ENCODE measurements around the gene RAPGEF4.

The RAPGEF4 gene

DNA sequence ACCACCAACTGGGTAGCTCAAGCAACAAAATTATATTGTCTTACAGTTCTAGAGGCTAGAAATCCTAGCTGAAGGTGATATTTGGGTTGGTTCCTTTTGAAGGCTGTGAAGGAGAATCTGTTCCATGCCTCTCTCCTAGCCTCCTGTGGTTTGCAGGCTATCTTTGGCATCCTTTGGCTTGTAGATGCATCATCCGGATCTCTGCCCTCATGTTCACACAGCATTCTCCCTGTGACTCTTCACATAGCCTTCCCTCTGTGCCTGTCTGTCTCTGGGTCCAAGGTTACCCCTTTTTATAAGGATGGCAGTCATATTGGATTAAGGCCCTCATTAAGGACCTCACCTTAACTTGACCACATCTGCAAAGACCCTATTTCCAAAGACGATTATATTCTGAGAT, 261.4 kb downstream of the RAPGEF4 start:
- no peak for DNase-seq (ENCODE audit: low read depth in 2 of 2)

DNA sequence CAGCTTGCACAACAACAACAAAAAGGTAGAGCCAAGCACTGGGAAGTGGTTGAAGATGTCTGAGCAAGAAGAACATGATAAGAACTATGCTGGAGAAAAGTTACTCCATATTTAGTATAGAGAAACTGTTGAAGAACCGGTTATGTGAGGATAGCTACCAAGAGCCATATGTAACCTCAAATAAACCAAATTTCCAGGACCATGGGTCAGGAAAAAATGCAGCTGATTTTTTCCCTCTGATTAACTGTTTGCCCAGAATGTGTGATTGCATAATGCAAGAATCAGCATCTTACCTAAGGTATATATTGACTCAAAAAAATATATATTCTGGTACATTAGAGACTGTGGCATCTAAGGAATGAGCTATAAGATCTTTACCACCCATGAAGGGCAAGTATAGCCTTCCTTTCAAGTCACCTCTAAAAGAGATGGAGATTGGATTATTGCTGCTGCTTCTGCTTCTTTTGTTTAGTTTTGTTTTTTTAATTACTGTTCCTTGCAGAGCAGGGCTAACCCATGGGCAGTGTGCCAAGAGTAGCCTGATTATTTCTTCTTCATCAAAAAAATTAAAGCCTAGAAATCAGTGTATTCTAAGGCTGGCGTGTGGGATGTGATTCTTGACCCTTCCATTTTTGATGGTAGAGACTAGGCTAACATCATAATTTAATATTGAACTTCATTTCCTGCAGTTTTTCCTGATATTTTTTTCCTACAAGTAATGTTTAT, 263.1 kb downstream of the RAPGEF4 start:
- DNase-seq (ENCODE audit: low read depth in 2 of 2), result peak; percentile 31 to 35

DNA sequence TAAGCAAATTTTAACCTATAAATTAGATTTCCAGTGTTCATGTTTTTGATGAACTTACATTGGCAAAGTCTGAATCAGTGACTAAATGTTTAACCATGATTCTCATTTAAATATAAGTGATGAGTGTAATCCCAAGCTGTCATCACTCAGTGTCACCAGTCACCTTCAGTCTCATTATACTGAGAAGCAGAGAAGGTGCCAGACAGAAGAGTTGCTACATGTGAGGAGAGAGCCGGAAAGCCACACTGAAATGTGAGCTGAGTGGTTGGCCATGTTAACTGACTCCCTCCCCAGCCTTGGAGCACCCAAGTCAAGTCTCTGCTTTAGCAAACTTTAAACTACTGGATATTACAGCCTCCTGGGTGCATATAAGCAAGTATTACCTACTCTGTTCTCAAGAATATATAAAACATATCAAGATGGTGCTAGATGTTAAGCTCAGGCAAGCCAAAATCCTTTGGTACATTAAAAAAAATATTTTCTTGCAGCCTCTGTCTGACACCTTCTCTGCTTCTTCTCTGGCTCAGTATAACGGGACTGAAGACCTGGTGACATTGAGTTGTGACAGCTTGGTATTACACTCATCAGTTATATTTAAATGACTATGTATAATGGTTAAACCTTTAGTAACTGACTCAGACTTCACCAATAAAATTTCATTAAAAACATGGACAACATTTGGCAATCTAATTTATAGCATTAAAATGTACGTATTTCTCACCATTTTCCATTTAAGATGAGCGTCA, 264.2 kb downstream of the RAPGEF4 start:
- DNase-seq (ENCODE audit: low read depth in 2 of 2), result peak; percentile 37 to 47

DNA sequence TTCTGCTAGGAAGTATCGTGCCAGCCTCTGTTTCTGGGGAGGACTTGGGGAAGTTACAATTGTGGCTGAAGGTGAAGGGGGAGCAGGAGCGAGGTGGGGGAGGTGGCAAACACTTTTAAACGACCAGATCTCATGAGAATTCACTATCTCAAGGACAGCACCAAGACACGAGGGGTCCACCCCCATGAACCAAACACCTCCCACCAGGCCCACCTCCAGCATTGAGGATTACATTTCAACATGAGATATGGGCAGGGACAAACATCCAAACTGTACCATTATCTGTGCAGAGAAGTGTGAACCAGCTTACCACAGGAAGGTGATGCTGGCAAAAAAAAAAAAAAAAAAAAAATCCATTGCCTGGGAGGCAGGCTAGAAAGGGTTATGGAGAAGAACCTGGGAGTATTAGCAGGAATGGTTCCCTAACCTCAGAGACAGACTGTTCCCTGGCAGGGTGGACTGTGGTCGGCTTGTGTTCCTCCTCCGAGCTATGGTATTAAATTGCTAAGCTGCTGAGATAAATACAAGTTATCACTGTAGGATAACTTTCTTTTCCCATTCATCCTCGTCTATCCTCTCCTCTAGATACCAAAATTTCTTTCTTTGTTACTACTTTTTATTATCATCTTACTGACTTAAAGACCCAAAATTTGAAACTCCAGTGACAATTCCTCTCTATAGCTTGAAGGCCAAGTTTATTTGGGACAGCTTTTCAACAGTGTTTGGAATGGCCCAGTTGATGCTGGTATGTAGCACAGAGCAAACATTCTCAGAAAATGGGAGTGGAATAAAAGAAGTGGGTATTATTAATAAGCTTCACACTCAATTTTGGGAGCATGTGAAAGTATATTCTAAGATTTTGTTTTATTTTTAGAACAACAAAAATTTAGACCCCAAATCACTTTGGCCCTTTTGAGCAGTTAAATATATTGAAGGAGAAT, 266.3 kb downstream of the RAPGEF4 start:
- no peak for DNase-seq (ENCODE audit: low read depth in 2 of 2)

DNA sequence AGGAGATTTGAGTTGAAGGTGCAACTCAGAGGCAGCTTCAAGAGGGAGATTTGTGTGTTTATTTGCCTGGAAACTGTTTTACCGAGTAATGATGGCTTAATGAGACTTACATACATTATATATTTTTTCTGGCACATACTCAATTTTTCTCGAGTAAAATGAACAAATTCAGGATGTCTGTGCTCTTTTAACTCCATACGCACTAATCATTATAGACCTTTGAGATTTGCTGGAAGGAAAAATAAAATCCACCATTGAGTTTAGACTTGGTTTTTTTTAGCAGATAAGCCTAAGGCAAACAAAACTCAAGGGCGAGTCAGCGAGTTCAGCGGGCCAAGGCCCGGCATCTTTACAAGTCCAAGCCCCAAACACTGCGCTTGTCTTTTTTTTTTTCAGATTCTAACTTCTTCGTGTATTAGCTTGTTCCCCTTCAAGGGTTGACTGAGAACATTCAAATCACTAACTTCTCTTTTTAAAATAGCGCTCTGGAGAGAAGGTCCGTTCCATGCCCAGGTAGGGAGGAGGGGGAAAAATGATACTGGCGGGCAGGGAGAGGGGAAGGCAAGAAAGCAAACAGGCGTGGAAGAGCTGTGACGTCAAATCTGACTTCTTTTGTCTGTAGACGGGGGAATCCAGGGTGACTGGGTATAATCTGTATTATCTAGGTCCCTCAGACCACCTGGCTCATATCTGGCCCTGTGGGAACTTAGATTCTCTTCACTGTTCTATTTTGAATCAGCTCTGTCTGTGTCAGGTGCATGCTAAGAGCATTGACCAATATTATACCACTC, 267.3 kb downstream of the RAPGEF4 start:
- no peak for DNase-seq (ENCODE audit: low read depth in 2 of 2)

DNA sequence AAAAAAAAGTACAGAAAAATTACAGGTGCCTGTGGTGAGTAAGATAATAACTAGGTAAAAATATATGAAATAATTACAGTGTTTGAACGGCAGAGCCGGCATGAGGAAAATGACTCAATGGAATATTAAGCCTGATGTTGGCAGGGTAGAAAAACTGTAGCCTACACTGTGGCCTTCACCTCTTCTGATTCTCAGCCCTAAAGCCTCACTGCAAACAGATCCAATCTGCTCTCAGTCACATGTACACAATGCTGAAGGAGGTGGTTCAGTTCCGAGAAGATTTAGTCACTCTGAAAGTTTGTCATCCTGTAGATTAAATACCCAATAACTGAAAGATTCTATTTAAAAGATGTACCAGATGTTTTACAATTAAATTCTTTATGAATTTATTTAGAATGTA, 273.1 kb downstream of the RAPGEF4 start:
- DNase-seq (ENCODE audit: low read depth in 2 of 2), result no peak

DNA sequence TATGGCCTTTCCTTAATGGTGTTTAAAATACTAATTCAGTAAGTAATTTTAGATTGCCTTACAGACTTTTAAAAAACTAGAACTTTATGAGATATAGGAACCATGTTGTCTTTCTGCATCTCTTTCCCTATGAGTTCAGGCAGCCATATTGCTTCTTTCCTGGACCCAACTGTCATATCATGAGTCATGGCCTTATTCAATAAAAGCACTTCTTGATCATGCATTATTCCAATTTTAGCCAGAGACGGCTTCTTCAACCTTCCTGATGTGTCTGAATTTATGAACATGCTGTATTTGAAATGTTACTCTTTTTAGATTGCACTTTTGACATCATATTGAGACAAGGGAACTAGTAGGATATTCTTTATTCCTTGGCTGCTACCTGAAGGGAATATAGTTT, 274.6 kb downstream of the RAPGEF4 start:
- DNase-seq (ENCODE audit: low read depth in 2 of 2), result no peak

DNA sequence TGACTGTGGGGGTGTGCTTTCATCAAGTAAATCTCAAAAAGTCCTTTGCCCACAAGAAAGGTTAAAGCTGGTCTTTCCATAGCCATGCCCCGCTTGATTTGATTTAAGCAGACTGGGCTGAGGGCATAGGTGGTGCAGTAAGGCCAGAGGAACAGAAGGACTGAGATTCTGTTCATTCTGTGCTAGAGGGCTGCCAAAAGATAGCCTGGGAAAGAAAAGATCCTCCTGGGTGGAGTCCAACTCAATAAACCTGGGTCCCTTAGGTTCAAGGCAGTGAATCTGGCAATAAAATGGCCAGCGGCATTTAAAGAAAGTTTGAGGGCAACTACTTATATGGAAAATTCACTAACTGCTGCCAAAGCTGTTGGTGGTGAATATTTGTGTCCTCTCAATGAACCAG, 280.8 kb downstream of the RAPGEF4 start:
- no peak for DNase-seq (ENCODE audit: low read depth in 2 of 2)

DNA sequence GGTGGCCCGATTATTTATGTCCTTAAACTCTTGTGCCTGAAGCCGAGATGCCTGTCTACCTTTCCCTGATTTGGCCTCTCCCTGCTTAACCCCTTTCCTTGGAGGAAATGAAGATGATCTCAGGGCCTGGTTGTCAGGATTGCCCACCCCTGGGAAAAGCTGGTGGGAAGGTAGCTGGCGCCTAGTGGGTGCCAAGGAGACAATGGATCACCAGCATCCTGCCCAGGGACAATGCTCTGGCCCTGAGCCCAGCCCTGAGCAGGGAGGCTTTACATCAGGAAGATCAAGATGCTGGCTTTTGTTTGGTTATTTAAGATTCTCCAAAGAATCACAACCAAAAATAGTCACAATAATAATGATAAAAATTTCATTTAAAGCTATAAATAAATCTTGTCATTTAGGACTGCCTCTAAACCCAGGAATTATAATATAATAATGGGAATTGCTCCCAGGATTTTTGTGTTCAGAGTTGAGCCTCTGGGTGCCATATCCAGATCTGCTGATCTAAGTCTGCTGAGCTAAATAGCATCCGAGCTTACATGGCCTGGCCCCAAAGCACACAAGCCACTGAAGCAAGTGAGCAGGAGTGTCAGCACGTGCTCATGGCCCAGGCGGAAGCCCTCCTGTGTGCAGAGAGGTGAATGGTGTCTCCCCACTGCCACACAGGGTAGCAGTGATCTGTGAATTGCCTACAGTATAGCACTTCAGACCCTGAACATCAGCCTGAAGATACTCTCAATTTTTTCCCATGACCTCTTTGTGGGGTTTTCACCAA, 282.2 kb downstream of the RAPGEF4 start:
- DNase-seq (ENCODE audit: low read depth in 2 of 2), result no peak

DNA sequence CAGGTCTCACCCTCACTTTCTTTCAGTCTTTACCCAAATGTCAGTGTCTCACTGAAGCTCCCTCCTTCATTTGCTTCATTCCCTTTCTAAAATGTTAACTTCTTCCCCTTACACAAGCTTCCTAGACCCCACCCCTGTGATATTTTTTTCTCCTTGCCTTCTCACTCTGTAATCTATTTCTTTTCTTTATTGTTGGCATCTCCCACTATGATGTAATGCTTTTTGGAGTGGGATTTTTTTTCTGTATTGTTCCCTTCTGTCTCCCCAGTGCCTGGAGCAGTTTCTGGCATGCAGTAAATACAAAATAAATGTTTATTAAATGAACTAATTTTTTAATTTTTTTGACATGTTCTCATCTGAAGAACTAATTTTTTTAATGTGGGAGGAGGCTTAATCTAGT, 284.1 kb downstream of the RAPGEF4 start:
- no peak for DNase-seq (ENCODE audit: low read depth in 2 of 2)

DNA sequence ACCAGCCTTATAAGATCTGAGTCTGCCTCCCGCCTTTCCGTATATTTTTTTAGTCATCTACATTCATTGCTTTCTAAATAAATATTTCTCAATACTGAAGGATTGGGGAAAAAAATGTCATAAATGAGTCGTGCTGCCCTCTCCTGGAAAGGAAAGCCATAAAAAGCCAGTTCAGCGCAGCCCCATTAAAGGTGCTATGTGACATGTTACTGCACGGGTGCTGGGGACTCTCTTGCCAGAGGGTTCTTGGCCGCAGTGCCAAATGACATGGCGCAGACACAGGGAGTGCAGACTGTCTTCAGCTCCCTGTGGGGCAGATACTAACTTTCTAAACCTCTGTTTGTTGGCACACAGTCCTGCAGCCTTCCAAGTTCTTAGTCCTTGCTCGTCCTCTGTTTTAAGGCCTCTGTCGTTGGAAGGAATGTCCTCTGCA, 286.3 kb downstream of the RAPGEF4 start:
- DNase-seq (ENCODE audit: low read depth in 2 of 2), result no peak

DNA sequence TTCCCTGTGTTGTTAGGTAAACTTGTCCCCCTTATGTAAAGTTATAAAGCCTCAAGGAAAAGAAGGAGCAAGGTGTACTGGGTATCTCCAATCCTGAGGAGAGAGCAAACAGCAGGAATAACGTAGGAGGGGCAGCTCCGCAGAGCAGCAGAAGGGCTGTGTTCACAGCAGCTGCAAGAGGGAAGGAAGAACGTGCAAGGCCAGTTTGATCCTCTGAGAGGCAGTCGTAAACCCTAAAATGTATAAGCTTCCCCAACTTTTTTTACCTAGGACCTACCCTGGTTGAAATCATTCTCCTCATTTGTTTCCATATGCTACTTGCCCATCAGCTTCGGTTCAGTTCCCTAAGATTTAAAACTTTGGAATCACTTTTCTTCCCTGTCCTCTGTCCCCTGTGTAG, 288.1 kb downstream of the RAPGEF4 start:
- no peak for DNase-seq (ENCODE audit: low read depth in 2 of 2)

DNA sequence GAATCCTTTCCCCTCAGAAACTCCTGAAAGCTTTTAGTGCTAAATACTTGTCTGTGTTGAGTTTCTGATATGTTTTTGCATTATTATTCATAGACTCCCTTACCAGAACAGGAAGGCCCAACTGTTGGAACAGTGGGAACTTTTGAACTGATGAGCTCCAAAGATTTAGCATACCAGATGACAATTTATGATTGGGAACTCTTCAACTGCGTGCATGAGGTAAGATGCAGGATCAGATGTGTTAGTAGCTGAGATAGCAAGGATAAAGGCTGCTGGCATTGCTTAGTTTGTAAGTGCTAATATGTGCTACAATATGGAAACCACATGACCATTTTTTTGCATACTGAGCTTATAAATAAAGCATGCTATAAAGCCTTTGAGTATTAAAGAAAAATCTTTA, 290.8 kb downstream of the RAPGEF4 start:
- no peak for DNase-seq (ENCODE audit: low read depth in 2 of 2)

DNA sequence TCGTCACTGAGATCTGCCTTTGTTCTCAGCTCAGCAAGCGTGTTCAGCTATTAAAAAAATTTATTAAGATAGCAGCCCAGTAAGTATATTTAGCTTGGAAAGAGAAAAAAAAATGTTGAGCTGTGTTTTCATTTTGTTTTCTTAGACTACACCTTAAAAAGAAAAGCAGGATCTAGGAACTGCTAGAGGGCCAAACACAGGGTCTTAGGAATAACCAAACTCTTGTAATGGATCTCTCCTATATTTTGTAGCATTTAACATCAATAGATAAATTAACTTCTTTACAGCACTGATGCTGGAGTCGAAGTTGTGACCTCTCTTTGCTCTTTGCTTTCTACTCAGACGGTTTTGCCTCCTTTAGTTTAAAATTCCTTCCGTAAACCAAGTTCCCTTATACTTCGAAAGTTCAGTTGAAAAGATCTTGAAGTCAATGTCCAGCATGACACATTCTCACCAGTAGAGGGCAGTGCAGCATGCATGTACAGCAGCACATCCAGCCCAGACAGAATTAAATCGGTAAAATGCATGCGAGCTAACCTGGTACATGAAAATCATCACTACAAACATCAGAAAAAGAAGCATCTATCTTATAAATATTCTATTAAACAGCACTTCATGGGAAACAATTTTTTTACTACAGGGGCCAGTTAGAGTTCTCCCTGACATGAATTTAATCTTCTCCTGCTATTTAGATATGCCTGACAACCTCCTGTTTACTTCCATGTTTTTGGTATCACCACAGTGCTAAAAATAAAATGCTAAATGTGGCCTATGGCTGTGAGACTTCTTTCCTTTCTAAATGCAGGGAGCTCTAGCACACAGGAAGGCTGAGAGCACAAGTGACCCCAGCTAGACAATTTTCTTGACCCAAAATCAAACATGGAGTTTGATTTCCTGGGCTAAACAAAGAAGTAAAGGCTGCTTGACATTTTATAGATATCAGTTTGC, 291.8 kb downstream of the RAPGEF4 start:
- peak; percentile 62 to 71 for DNase-seq (ENCODE audit: low read depth in 2 of 2)

DNA sequence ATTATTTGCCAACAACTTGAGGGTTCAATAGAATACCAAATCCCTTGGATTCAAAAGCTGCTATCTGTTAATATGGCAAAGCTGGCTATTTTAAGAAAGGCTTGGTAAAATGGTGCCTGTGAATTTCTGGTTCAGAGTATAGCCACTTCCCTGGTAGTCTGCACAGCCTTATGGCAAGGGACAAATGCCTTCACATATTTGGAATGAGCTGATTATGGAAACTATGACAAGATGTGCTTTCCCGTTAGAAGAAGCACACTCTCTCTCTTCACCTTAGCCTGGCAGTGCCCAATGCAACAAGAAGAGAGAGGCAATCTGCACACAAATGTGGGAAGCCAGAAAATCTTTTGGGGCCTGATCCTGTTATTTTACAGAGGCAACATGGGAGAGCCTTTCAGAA, 292.5 kb downstream of the RAPGEF4 start:
- DNase-seq (ENCODE audit: low read depth in 2 of 2), result no peak

DNA sequence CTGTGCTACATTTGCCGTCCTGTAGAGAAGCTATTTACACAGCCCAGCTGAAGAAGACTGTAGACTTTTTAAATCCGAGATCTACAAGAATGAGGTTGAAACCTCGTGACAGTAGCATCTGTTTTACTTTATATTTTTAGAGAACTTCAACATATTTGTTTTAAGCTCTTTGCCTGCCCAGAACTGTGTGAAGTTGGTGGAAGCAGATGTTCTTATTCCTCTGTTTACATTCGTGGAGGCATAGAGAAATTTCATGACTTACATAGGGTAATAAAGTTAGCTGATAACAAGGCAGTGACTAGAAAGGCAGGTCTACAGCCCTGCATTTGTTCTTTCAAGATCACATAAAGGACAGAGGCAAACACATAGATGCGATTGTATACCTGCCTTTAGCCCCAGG, 293.0 kb downstream of the RAPGEF4 start:
- DNase-seq (ENCODE audit: low read depth in 2 of 2), result peak; percentile 57 to 65

DNA sequence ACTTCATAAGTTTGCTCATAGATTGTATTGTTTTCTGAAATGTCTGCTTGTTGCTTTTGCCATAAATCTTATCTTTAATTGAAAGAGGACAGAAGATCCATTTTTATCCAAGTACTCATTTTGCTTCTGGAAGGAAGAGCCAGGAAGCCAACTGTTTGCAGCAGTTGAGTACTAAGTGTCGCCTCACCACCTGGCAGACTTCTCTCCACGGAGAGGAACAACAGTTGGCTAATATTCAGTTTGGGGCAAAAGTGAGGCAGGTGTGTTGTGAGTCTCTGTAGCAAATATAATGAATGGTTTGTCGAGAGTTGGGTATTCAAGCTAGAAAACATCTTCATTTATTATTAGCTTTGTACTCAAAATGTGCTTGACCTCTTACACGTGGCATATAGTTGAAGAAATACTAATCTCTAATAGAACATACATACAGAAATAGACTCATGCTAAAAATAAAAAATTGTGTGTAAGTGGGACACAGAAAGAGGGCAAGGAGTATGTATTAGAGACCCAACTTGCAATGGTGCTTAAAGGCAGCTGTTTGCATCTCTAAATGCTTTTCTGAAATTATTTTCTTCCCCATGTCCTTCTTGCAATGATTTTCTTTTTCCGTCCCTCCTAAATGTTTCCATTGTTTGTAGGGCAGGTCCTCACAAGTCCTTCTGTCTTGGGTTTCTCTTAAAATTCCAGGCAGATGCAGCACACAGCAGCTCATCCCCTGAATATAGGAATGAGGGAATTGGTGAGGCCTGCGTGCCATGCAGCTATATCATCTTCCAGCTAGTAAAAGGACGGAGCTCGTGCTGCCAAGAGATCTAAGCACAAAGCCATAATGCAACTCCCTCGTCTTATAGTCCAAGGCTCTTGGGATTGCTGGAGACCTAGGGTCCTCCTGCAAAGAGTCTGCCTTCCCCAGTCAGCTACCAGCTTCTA, 295.2 kb downstream of the RAPGEF4 start:
- DNase-seq (ENCODE audit: low read depth in 2 of 2), result no peak

DNA sequence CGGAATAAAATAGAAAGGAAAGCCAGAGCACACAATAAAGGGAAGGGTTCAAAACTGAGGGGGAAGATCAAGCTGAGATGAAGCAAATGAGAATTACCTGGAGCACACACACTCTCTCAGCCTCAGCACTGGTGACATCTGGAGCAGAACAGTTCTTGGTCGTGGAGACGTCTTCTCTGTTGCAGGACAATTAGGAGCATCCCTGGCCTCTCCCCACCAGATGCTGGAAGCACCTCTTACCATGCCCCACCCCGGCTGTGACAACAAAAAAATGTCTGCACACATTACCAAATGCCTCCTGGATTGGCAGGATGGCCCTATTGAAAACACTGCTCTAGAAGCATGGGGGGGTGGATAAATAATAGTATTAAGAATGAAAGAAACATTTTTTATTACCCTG, 296.4 kb downstream of the RAPGEF4 start:
- no peak for DNase-seq (ENCODE audit: low read depth in 2 of 2)

All from fibroblast of skin of left biceps (primary cell).